ENCODE data around the gene FAM229B.

GRCh38 chr6:112116221-112116620 is 28.8 kb downstream of the FAM229B start:
- TF ChIP-seq CTCF (IDR thresholded peaks at IDR 0.05), result no peak
- no peak for TF ChIP-seq POLR2AphosphoS5 (IDR thresholded peaks at IDR 0.05; ENCODE audit: insufficient read depth in 1 of 2, low read depth in 1 of 2)
- TF ChIP-seq POLR2A (IDR thresholded peaks at IDR 0.05), result no peak

All from vagina (tissue), 2 donors.